Right atrium auricular region (tissue), 2 donors: ENCODE measurements around the gene THTPA. TPM values are rescaled to one million over a fixed set of nuclear protein-coding genes. Genes with fewer than 3 reads are reported as not detected.

Source experiments
- DNase-seq: peaks from one replicate; pipeline ENCODE4 v3.0.0-alpha.2; 2019; ENCODE audit warnings: low spot score
- H3K27ac ChIP-seq, 2 donors: fragments of 200-600 bp; sonication (generic); 1 replicate in 1 of 2; 2 replicates in 1 of 2; pipeline ENCODE4 v1.5.1; 2016 to 2019
- H3K27me3 ChIP-seq, 2 donors: fragments of 200-600 bp; sonication (generic); one replicate each; pipeline versions ENCODE4 v1.5.1 to v1.6.0; 2017 to 2019
- H3K36me3 ChIP-seq: fragments of 200-600 bp; sonication (generic); one replicate; pipeline ENCODE4 v1.5.1; 2016
- H3K4me1 ChIP-seq, 2 donors: fragments of 200-600 bp; sonication (generic); one replicate each; pipeline versions ENCODE4 v1.5.1 to v1.6.0; 2017 to 2019
- H3K4me3 ChIP-seq, 2 donors: fragments of 200-600 bp; sonication (generic); 1 replicate in 1 of 2; 2 replicates in 1 of 2; pipeline ENCODE4 v1.5.1; 2017 to 2019; ENCODE audit warnings: mild to moderate bottlenecking in 1 of 2, moderate library complexity in 1 of 2
- H3K9me3 ChIP-seq, 2 donors: fragments of 200-600 bp; sonication (generic); one replicate each; pipeline ENCODE4 v1.5.1; 2019
- total RNA-seq, 2 donors: library from RNA; depleted of rRNA; stranded (reverse); fragments of >200 nt; gene quantifications; one replicate each; pipeline ENCODE4 v1.1.0, GENCODE V29; 2016
- TF ChIP-seq, protein P1 (sequence below), 2 donors: fragments of 200-600 bp; sonication (generic); IDR thresholded peaks; one replicate each; pipeline ENCODE4 v1.5.1; 2019; ENCODE audit warnings: antibody characterized with exemption in 2 of 2

THTPA gene
- total RNA-seq, 2 donors from 2014 or later: 22.6 to 27.3 TPM

DNA sequence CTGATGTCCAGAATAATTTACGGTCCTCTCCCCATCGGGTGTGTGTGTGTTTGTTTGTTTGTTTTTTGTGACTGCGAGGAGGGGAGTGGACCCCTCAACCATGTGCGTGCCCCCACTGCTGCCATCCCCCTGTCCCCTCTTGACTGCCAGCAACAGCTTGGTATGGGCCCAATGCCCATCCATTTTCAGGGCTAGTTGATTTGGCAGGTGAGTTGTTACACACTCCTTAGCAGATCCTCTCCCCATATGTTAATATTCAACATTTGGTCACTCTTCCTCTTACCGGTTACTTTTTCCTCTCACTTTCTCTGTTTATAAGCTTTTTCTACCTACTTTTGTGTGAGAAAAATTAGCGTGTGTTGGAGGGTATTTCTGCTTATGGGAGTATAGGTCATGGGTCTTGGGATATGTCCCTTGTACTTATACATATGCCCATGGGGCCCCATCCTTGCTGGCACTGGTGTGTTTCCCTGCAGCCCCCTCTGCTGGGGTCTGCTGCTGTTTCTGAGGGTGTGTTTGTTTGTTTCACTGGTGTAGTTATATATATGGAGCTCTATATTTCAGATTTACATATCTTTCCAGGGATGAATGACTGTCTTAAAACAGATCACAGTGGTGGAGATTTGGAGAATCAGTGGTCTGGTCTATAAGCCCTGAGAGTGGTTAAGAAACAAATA is 38.3 kb upstream of the THTPA start:
- no peak overlapping the region for H3K4me3 ChIP-seq
- no peaks in the 10 kb centered on the region for H3K4me1 ChIP-seq
- no peaks in the 10 kb centered on the region for H3K27me3 ChIP-seq
- no peak overlapping the region for H3K27ac ChIP-seq
- H3K9me3 ChIP-seq: no peaks in the 10 kb centered on the region
- no peaks in the 10 kb centered on the region for H3K36me3 ChIP-seq
- TF ChIP-seq, protein P1, sequence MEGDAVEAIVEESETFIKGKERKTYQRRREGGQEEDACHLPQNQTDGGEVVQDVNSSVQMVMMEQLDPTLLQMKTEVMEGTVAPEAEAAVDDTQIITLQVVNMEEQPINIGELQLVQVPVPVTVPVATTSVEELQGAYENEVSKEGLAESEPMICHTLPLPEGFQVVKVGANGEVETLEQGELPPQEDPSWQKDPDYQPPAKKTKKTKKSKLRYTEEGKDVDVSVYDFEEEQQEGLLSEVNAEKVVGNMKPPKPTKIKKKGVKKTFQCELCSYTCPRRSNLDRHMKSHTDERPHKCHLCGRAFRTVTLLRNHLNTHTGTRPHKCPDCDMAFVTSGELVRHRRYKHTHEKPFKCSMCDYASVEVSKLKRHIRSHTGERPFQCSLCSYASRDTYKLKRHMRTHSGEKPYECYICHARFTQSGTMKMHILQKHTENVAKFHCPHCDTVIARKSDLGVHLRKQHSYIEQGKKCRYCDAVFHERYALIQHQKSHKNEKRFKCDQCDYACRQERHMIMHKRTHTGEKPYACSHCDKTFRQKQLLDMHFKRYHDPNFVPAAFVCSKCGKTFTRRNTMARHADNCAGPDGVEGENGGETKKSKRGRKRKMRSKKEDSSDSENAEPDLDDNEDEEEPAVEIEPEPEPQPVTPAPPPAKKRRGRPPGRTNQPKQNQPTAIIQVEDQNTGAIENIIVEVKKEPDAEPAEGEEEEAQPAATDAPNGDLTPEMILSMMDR (IDR thresholded peaks at IDR 0.05): no peak
- no peak for DNase-seq

DNA sequence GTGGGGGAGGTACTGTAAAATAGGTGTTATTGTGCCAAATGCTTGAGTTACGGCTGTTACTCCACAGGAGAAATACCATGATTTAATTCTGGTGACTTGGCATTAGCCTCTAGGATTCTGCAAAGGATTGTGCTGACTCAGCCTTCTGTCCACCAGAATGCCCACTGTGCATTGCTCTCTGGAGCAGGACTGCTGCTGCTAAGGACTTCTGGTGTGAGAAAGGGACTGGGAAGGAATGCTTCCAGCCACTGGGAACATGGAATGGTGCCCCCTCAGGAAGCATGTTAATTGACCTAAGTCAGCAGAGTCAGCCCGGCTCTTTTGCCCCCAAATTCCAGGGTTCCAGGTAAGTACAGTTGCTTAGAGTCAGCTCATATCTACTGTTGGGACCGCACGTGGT is 37.4 kb upstream of the THTPA start:
- no peaks in the 10 kb centered on the region for H3K27me3 ChIP-seq
- no peaks in the 10 kb centered on the region for H3K36me3 ChIP-seq
- H3K4me1 ChIP-seq: no peaks in the 10 kb centered on the region
- TF ChIP-seq, protein P1 (IDR thresholded peaks at IDR 0.05): no peak
- H3K9me3 ChIP-seq: no peaks in the 10 kb centered on the region
- no peak overlapping the region for H3K4me3 ChIP-seq
- DNase-seq: no peak
- no peak overlapping the region for H3K27ac ChIP-seq

DNA sequence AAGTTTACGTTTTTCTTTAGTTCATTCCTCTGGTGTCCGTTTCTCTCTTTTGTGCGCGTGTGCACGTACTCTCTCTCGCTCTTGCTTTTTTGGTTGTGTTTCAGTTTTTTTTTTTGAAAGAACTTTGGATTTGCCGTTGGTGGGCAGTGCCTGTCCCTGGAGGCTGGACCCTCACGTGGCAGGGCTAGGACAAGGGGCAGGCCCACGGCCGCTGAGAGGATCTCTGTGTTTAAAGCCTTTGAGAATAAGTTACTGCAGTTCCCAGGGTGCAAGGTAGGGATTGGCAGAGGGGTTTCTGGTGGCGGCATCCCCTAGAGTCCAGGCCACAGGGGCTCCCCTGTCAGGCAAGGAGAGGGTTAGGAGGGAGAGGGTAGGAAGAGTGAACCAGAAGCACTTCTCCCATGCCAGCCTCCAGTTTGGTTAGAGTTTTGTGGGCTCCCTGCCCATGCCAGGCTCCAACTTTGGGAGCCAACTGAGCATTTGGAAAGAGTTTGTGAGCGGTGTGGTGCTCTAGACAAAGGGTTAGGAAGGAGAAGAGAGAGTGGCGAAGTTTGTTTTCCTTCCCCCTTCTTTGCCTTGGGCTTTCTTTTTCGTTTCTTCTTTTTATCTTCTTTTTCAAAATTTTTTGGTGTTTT is 35.1 kb upstream of the THTPA start:
- Histone ChIP-seq H3K27ac (no peak overlapping the region), H3K9me3 (no peaks in the 10 kb centered on the region), H3K4me3 (no peak overlapping the region), H3K36me3 (no peaks in the 10 kb centered on the region), H3K27me3 (no peaks in the 10 kb centered on the region), H3K4me1 (no peaks in the 10 kb centered on the region)
- DNase-seq: no peak
- TF ChIP-seq, protein P1 (IDR thresholded peaks at IDR 0.05): no peak

DNA sequence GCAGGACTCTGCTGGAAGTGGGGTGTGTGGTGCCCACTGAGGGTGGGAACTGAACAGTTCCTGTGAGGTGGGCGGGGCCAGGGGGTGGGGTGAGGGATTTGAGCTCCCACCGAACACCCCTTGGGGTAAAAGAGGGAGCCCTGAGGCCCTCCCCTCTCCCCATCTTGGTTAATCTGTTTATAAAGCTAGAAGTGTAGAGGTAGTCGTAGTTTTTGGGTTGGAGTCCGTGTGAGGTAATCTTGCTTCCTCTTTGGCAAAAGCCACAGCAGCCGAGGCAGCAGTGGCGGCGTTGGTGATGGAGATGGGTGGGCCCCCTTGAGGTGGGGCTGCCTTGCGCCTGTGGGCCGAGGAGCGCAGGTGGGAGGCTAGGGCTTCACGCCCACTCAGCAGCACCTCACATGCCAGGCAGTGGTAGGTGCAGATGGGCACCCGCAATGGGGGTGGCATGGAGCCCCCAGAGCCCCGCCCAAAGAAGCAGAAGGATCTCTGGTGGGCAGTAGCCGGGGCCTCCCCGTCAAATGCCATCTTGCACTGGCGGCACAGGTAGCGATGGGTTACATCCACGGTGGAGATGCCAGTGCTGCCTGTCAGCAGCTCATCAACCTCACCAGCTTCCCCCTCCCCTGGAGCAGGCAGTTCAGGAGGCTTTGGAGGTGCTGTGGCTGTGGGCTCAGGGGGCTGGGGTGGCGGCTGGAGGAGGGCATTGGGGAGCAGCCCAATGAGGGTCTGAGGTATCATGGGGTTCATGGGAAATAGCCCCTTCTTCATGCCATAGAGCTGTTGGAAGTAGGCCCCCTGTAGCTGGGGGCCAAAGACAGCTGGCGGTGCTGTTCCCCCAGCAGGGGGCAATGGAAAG is 34.1 kb upstream of the THTPA start:
- Histone ChIP-seq H3K27ac (no peak overlapping the region), H3K4me3 (no peak overlapping the region), H3K27me3 (no peaks in the 10 kb centered on the region), H3K4me1 (no peaks in the 10 kb centered on the region), H3K9me3 (no peaks in the 10 kb centered on the region), H3K36me3 (no peaks in the 10 kb centered on the region)
- TF ChIP-seq, protein P1 (IDR thresholded peaks at IDR 0.05): no peak
- DNase-seq: no peak

DNA sequence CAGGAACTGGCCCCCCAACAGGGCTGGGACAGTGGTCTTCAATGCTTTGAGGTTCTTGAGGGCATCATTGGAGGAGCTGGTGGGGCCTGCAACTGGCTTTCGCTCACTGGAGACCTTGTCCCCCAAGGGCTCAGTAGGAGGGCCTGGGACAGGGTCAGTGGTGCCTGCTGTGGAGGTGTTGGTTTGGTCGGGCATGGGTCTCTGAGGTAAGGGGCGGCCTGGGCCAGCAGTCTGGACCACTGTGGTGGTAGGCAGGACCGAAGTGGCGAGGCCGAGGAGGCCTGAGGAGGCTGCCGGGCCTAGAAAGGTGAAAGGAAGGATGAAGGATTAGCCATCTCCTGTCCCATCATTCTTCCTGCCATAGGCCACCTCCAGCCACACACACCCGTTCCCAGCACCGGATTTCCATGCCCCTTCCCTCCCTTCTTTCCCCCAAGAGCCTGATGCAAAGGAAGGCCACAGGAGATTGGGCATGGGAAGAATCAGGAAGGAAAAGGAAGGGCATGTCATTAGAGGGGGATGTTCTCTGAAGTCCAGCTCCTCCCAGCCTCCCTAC is 33.4 kb upstream of the THTPA start:
- H3K36me3 ChIP-seq: no peaks in the 10 kb centered on the region
- H3K4me3 ChIP-seq: no peak overlapping the region
- TF ChIP-seq, protein P1 (IDR thresholded peaks at IDR 0.05): no peak
- H3K27me3 ChIP-seq: no peaks in the 10 kb centered on the region
- H3K4me1 ChIP-seq: no peaks in the 10 kb centered on the region
- no peak overlapping the region for H3K27ac ChIP-seq
- H3K9me3 ChIP-seq: no peaks in the 10 kb centered on the region
- DNase-seq: no peak
